ENCODE measurements around the gene AGBL4.

- TF ChIP-seq EZH2 (IDR thresholded peaks at IDR 0.05) (no peak), POLR2A (IDR thresholded peaks at IDR 0.05; ENCODE audit: borderline replicate concordance, extremely low read depth, insufficient read depth, insufficient read length) (no peak), CTCF (IDR thresholded peaks at IDR 0.05 in 2 of 3, conservative IDR thresholded peaks at IDR 0.05 in 1 of 3; ENCODE audit: borderline replicate concordance in 1 of 3, insufficient read depth in 1 of 3, low read depth in 2 of 3, low read length in 2 of 3) (no peak), ATF3 (IDR thresholded peaks at IDR 0.05) (no peak), JUND (IDR thresholded peaks at IDR 0.05) (no peak), POLR2AphosphoS5 (IDR thresholded peaks at IDR 0.05; ENCODE audit: low read depth, low read length) (no peak), SP1 (IDR thresholded peaks at IDR 0.05; ENCODE audit: low read depth) (no peak), ZFX (IDR thresholded peaks at IDR 0.05) (no peak), ZNF274 (IDR thresholded peaks at IDR 0.05; ENCODE audit: low read depth, low read length) (no peak), EGR1 (IDR thresholded peaks at IDR 0.05; ENCODE audit: low read depth) (no peak), SRF (IDR thresholded peaks at IDR 0.05; ENCODE audit: low read depth) (no peak), CEBPB (IDR thresholded peaks at IDR 0.05; ENCODE audit: low read depth) (no peak), TCF7L2 (IDR thresholded peaks at IDR 0.05; ENCODE audit: borderline replicate concordance, extremely low read depth, insufficient read depth, insufficient read length) (no peak)
These were observed 1312.8 kb downstream of the AGBL4 start for GRCh38 chr1:48710915-48711314.

Measured in HCT116 (cell line).